Vagina (tissue), 2 donors: ENCODE data around the gene ELMO3. TPM values are rescaled to one million over a fixed set of nuclear protein-coding genes. Genes with fewer than 3 reads are reported as not detected.

Source experiments
- DNase-seq, 2 donors: peaks; one replicate each; pipeline ENCODE4 v3.0.0-alpha.2; 2017; ENCODE audit errors: extremely low spot score in 2 of 2
- H3K27ac ChIP-seq: fragments of 200-600 bp; sonication (generic); one replicate; pipeline ENCODE4 v1.5.1; 2019
- H3K27me3 ChIP-seq: fragments of 200-600 bp; sonication (generic); one replicate; pipeline ENCODE4 v1.5.1; 2019
- H3K36me3 ChIP-seq, 2 donors: fragments of 200-600 bp; sonication (generic); one replicate each; pipeline ENCODE4 v1.5.1; 2017 to 2019
- H3K4me1 ChIP-seq: fragments of 200-600 bp; sonication (generic); one replicate; pipeline ENCODE4 v1.5.1; 2019
- H3K4me3 ChIP-seq, 2 donors: fragments of 200-600 bp; sonication (generic); 1 replicate in 1 of 2; 2 replicates in 1 of 2; pipeline ENCODE4 v1.5.1; 2016 to 2019
- H3K9me3 ChIP-seq: fragments of 200-600 bp; sonication (generic); one replicate; pipeline ENCODE4 v1.5.1; 2019
- POLR2A ChIP-seq, 2 donors: fragments of 450-650 bp; IDR thresholded peaks; one replicate each; pipeline ENCODE4 v1.6.1; 2017; ENCODE audit warnings: antibody characterized with exemption in 2 of 2, mild to moderate bottlenecking in 2 of 2, moderate library complexity in 2 of 2
- POLR2AphosphoS5 ChIP-seq, 2 donors: sonication (generic); formaldehyde crosslinking; IDR thresholded peaks; one replicate each; pipeline ENCODE4 v1.9.0; 2017; ENCODE audit warnings: antibody characterized with exemption in 2 of 2, mild to moderate bottlenecking in 2 of 2, low read depth in 1 of 2; ENCODE audit not compliant: insufficient read depth in 1 of 2
- intact Hi-C: fragments of 100-400 bp; cut with DNase I; formaldehyde crosslinking; loops from one replicate; pipeline ENCODE4 v1.15.1; 2023
- total RNA-seq: library from RNA; depleted of rRNA; stranded (reverse); fragments of >200 nt; gene quantifications from one replicate; pipeline ENCODE4 v1.2.3, GENCODE V29; 2016
- TF ChIP-seq, protein P1 (sequence below), 3 experiments: fragments of 450-650 bp in 2 of 3; fragments of 200-600 bp in 1 of 3; sonication (generic) in 1 of 3; IDR thresholded peaks; one replicate each; pipeline ENCODE4 v1.5.1; 2017 to 2019; ENCODE audit warnings: antibody characterized with exemption in 3 of 3, mild to moderate bottlenecking in 2 of 3, moderate library complexity in 2 of 3

Gene ELMO3
- total RNA-seq, 1 donor from 2014 or later: 21.6 TPM

DNA sequence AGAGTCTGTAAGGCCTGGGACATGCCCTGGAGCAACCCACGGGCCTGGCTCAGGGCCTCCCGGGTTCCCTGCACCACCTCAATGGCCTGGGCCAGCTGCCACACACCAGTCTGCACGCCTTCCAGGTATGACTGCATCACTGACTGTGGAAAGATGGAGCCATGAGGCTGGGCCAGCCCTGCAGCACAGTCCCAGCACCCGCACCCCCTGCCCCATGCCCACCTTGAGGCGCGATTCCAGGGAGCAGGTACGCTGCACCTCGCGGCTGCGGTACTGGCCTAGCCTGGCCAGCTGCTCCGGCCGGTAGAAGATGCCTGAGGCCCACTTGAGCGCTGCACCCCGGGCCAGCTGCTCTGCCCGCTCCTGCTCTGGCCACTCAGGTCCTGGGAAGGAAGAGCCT, 10.1 kb upstream of the ELMO3 start:
- Histone ChIP-seq H3K36me3 (no peaks in the 10 kb centered on the region), H3K27me3 (no peaks in the 10 kb centered on the region), H3K4me1 (peaks cover 38% of the 10 kb centered on the region), H3K9me3 (no peaks in the 10 kb centered on the region), H3K4me3 (no peak overlapping the region), H3K27ac (no peak overlapping the region)
- DNase-seq: no peak
- TF ChIP-seq, protein P1, sequence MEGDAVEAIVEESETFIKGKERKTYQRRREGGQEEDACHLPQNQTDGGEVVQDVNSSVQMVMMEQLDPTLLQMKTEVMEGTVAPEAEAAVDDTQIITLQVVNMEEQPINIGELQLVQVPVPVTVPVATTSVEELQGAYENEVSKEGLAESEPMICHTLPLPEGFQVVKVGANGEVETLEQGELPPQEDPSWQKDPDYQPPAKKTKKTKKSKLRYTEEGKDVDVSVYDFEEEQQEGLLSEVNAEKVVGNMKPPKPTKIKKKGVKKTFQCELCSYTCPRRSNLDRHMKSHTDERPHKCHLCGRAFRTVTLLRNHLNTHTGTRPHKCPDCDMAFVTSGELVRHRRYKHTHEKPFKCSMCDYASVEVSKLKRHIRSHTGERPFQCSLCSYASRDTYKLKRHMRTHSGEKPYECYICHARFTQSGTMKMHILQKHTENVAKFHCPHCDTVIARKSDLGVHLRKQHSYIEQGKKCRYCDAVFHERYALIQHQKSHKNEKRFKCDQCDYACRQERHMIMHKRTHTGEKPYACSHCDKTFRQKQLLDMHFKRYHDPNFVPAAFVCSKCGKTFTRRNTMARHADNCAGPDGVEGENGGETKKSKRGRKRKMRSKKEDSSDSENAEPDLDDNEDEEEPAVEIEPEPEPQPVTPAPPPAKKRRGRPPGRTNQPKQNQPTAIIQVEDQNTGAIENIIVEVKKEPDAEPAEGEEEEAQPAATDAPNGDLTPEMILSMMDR (IDR thresholded peaks at IDR 0.05): no peak
- TF ChIP-seq POLR2AphosphoS5 (IDR thresholded peaks at IDR 0.05; ENCODE audit: insufficient read depth in 1 of 2, low read depth in 1 of 2): no peak
- no peak for TF ChIP-seq POLR2A (IDR thresholded peaks at IDR 0.05)
- intact Hi-C loops: loop anchor here (5.0 kb wide), 1 partner anchor 36 kb away; the partner anchor contains the start of gene B3GNT9

DNA sequence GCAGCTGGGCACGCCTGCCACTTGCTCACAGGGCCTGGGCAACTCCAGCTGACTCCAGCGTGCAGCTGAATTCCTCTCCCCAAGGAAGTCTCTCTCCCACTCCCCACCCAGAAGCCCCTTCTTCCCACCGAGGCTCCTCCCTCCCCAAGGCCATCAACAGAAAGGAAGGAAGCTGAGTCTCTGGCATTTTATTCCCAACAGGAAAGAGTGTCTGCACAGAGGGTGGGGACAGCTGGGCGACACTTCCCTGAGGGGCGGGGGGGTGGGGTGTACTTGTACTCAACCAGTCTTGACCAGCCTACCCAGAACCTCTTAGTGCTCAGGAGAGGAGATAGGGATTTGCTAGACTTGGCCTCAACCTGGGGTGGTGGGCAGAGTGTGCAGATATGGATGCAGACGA, 8.9 kb upstream of the ELMO3 start, which contains the start of gene EXOC3L1:
Gene EXOC3L1, minus strand, starts transcription at position 96 of the 400 bp plus-strand sequence. CDS start 460 bp downstream, outside the sequence.
- intact Hi-C loops: loop anchor here (5.0 kb wide), 1 partner anchor 173 kb away; no protein-coding TSS in a partner anchor
- peaks cover 37% of the 10 kb centered on the region for H3K4me1 ChIP-seq

DNA sequence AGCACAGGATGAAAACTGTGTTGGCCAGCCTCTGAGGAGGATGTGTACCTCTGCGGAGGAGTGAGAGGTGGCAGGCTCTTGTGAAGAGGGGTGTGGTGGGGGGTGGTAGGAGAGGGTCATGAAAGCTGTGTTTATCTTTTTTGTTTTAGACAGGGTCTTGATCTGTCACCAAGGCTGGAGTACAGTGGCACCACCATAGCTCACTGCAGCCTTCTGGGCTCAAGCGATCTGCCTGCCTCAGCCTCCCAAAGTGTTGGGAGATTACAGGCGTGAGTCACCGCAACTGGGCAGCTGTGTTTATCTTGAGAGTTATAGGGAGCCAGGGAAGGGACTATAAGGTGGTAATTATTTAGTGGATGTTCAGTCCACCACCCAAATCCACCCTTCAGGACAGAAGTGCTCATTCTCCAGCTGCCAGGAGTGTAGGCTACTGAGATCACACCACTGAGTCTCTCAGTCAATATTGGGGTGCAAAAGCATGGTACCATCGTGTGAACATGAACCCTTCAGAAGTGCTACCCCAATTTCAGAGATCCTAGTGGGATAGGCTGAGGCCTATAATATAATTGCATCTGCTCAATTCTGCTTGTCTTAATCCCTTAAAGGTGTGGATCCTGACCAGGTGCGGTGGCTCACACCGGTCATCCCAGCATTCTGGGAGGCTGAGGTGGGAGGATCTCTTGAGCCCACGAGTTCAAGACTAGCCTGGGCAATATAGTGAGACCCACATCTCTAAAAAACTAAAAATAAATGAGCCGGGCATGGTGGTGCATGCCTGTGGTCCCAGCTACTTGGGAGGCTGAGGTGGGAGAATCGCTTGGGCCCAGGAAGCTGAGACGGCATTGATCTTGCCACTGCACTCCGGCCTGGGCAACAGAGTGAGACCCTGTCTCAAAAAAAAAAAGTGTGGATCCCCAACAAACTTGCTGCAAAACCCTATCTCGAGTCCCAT, 8.2 kb upstream of the ELMO3 start:
- H3K27ac ChIP-seq: no peak overlapping the region
- TF ChIP-seq, protein P1 (IDR thresholded peaks at IDR 0.05): no peak
- TF ChIP-seq POLR2A (IDR thresholded peaks at IDR 0.05): no peak
- TF ChIP-seq POLR2AphosphoS5 (IDR thresholded peaks at IDR 0.05; ENCODE audit: insufficient read depth in 1 of 2, low read depth in 1 of 2): no peak
- H3K4me1 ChIP-seq: peaks cover 30% of the 10 kb centered on the region
- H3K36me3 ChIP-seq: peaks cover 3 to 17% of the 10 kb centered on the region in 2 donors
- no peaks in the 10 kb centered on the region for H3K27me3 ChIP-seq
- no peak overlapping the region for H3K4me3 ChIP-seq
- H3K9me3 ChIP-seq: no peaks in the 10 kb centered on the region
- no peak for DNase-seq
- intact Hi-C loops: loop anchor here (5.0 kb wide), 1 partner anchor 173 kb away; no protein-coding TSS in a partner anchor

More for the DNA sequence above, 8.9 kb upstream of the ELMO3 start, which contains the start of gene EXOC3L1:
- no peak within 1 kb of the TSS for H3K4me3 ChIP-seq
- H3K36me3 ChIP-seq: peaks cover 2 to 10% of the 10 kb centered on the region in 2 donors
- H3K9me3 ChIP-seq: no peaks in the 10 kb centered on the region
- DNase-seq: no peak
- H3K27me3 ChIP-seq: no peaks in the 10 kb centered on the region
- no peak within 1 kb of the TSS for H3K27ac ChIP-seq
- TF ChIP-seq, protein P1 (IDR thresholded peaks at IDR 0.05): no peak
- TF ChIP-seq POLR2AphosphoS5 (IDR thresholded peaks at IDR 0.05; ENCODE audit: insufficient read depth in 1 of 2, low read depth in 1 of 2): no peak

DNA sequence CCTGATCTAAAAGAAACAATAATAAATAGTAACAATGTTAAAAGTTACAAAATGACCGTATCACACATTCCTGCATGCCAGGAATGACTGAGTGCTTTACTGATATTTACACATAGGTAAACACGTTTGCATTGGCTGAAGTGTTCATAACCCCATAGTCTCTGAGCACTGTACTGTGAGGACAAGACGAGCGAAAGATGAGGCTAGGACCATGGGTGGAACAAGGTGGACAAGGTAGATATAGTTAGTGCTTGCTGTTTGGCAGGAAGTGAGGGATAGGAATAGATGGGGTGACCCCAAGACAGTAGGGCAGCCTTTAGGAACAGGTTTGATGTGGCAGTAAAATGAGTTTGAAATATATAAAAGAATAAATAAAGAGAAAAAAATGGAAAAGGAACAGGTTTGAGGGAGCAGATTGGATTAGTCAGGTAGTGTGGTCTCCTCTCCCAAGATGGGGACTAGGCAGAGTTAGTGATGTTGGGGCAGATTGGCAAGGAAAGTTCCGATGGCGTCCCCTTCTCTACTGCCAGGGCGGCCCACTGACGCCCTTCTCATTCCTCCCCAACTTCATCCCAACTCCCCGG, 7.4 kb upstream of the ELMO3 start:
- H3K27ac ChIP-seq: peak overlapping the region; percentile 75
- intact Hi-C loops: loop anchor here (5.0 kb wide), 1 partner anchor 174 kb away; no protein-coding TSS in a partner anchor
- H3K36me3 ChIP-seq: peaks cover 3 to 25% of the 10 kb centered on the region in 2 donors
- DNase-seq: no peak
- H3K4me1 ChIP-seq: peaks cover 28% of the 10 kb centered on the region
- no peaks in the 10 kb centered on the region for H3K9me3 ChIP-seq
- no peaks in the 10 kb centered on the region for H3K27me3 ChIP-seq
- H3K4me3 ChIP-seq: peak overlapping the region in 1 of 2 donors; percentile 93
- TF ChIP-seq, protein P1 (IDR thresholded peaks at IDR 0.05): no peak
- TF ChIP-seq POLR2AphosphoS5 (IDR thresholded peaks at IDR 0.05; ENCODE audit: insufficient read depth in 1 of 2, low read depth in 1 of 2): no peak
